Measurements from ENCODE around the gene DSTN. TPM values are rescaled to one million over a fixed set of nuclear protein-coding genes. Genes with fewer than 3 reads are reported as not detected.
A peak's percentile ranks its signal among the peaks of the same experiment; 100 is the strongest.

DSTN gene
- total and polyA plus RNA-seq, 2 donors: 60.7 to 310 TPM

DNA sequence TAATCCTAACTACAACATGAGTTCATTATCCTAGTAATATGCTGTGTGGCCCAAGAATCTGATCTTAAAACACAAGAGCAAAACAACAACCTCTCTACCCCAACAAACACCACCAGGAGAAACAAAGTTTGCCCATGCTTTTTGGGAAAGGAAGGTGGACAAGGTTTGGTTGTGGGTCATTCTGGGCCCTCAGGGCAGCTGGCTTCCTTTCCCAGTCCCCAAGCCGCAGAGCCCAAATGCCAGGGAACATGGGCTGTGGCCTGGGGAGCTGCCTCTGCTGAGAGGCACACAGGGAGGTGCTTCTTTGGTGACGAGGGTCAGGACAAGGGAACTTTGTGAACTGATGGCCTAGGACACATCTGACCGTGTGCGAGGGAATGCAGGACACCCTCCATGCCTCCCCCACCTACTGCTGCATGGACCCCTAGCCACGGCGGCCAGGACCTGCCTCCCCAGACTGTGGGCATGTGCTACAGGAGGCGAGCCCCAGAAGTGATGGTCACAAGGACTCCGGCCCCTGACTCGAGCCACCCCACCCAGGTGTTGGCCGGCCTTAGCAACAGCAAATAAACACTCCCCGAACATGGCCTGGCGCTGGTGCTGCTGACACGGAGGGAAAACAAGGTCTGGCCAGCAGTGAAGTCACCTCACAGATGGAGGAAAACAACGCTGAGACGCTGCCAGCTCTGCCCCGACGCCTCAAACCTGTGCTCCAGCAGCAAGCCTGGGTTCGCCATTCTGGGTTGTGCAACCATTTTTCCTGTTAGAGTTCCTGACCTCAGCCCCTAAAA is 56.5 kb downstream of the DSTN start:
- H3K27me3 ChIP-seq (ENCODE audit: control insufficient read depth in 2 of 2, insufficient read depth in 1 of 2, low read length in 1 of 2): no peaks in the 10 kb centered on the region
- no peak overlapping the region for H3K4me3 ChIP-seq (ENCODE audit: low read length in 2 of 2)
- 97% methylated on average over 18 of the region's 18 CpGs for WGBS
- peaks cover 19 to 34% of the 10 kb centered on the region in 2 donors for H3K36me3 ChIP-seq (ENCODE audit: control insufficient read depth in 2 of 2, insufficient read depth in 2 of 2, low read length in 1 of 2)
- H3K27ac ChIP-seq (ENCODE audit: low read depth in 1 of 2, low read length in 1 of 2): no peak overlapping the region
- H3K4me1 ChIP-seq (ENCODE audit: control insufficient read depth in 2 of 2, insufficient read depth in 2 of 2, low read length in 2 of 2): peaks cover 0 to 8% of the 10 kb centered on the region in 2 donors
- no peak for DNase-seq (ENCODE audit: low read depth in 6 of 9, low spot score in 9 of 9)
- H3K9me3 ChIP-seq (ENCODE audit: control insufficient read depth in 2 of 2, insufficient read depth in 1 of 2, low read length in 1 of 2): no peaks in the 10 kb centered on the region

DNA sequence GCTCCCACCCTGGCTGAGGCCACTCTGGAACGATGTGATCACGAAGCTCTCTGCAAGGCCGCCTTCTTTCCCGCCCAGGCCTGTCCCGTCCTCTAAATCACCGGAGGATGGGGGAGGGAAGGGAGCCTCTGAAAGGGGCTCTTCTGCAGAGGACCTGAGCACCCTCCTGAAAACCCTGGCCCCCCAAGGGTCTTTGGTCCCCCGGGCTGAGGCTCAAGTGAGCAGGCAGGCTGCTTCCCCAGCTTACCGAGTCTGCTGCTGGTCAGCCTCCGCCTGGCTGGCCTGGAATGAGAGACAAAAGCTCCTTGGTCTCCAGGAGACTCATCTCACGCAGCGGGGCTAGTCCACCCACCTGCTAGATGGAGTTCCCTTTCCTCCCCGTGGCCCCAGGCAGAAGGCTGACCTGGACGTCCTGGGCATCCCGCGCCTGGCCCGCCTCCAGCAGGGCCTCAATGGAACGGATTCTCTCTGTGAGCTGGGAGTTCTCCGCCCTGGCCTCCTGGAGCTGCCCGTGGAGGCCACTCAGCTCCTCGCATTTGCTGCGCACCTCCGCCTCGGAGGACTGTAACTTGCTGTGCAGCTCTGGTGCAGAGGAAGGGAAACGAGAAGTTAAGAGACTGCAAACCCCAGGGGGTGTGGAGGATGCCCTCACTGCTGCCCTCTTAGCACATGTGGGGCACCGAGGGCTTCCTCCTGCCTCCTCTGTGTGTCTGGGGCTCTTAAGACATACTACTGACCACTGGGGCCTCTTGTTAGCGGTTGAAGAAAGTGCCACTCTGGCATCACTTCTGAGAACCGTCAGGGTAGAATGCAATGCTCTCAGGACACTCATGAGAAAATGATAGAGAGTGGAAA is 57.5 kb downstream of the DSTN start:
- Histone ChIP-seq H3K4me3 (ENCODE audit: low read length in 2 of 2) (no peak overlapping the region), H3K9me3 (ENCODE audit: control insufficient read depth in 2 of 2, insufficient read depth in 1 of 2, low read length in 1 of 2) (no peaks in the 10 kb centered on the region), H3K27me3 (ENCODE audit: control insufficient read depth in 2 of 2, insufficient read depth in 1 of 2, low read length in 1 of 2) (no peaks in the 10 kb centered on the region), H3K36me3 (ENCODE audit: control insufficient read depth in 2 of 2, insufficient read depth in 2 of 2, low read length in 1 of 2) (peaks cover 18 to 33% of the 10 kb centered on the region in 2 donors), H3K27ac (ENCODE audit: low read depth in 1 of 2, low read length in 1 of 2) (no peak overlapping the region), H3K4me1 (ENCODE audit: control insufficient read depth in 2 of 2, insufficient read depth in 2 of 2, low read length in 2 of 2) (peaks cover 0 to 12% of the 10 kb centered on the region in 2 donors)
- DNase-seq (ENCODE audit: low read depth in 6 of 9, low spot score in 9 of 9): no peak
- WGBS: 94% methylated on average over 27 of the region's 27 CpGs

DNA sequence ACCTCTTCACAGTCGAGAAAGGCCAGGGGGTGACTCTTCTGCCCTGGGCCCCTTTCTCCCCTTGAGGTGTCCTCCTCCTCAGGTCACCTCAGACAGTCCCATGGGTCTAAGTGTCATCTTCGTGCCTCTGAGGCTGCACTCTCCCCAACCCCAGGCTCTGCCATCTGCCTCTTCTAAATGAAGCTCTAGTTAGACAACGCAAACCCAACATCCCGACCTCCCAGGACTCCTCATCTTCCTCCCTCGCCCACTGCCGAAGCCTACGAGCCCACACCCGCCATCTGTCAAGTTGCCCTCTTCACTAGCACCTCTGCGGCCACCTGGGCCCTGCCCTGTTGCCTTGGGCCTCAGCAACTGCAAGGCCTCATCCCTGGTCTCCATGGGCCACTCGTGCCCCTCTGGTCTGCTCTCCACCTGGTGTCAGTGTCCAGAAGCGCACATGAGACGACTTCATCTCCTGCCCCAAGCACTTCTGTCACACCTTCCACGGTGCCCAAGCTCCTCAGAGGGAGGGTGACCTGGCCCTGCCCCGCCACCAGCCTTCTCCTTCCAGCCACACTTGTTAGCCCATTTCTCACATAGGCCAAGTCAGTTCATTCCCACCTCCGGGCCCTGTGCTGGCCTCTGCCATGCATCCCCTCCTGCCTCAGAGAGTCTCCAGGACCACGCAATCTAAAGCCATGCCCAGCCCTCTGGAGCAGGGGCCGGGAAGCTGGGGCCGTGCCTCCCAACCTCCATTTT is 58.4 kb downstream of the DSTN start:
- DNase-seq (ENCODE audit: low read depth in 6 of 9, low spot score in 9 of 9): no peak
- peaks cover 0 to 12% of the 10 kb centered on the region in 2 donors for H3K4me1 ChIP-seq (ENCODE audit: control insufficient read depth in 2 of 2, insufficient read depth in 2 of 2, low read length in 2 of 2)
- no peaks in the 10 kb centered on the region for H3K9me3 ChIP-seq (ENCODE audit: control insufficient read depth in 2 of 2, insufficient read depth in 1 of 2, low read length in 1 of 2)
- no peak overlapping the region for H3K4me3 ChIP-seq (ENCODE audit: low read length in 2 of 2)
- no peaks in the 10 kb centered on the region for H3K27me3 ChIP-seq (ENCODE audit: control insufficient read depth in 2 of 2, insufficient read depth in 1 of 2, low read length in 1 of 2)
- H3K27ac ChIP-seq (ENCODE audit: low read depth in 1 of 2, low read length in 1 of 2): no peak overlapping the region
- WGBS: 97% methylated on average over 18 of the region's 18 CpGs
- peaks cover 25 to 36% of the 10 kb centered on the region in 2 donors for H3K36me3 ChIP-seq (ENCODE audit: control insufficient read depth in 2 of 2, insufficient read depth in 2 of 2, low read length in 1 of 2)

DNA sequence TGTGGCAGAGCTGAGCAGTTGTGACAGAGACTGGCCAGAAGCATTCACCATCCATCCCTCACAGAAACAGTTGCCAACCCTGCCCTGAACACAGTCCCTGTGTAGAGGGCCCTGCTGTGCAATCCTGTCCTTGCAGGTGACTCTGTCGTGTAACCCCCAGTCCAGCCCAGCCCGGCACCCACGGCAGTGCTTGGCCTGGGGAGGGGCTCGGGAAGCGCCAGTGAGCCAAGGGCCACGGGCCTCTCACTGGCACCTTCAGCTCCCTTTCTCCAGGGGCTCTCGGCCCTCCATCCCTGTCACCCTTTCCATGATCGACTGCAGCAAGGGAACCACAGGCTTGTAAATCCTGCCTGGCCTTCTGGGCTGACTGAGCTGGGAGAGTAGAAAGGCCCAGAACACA is 59.1 kb downstream of the DSTN start:
- H3K27ac ChIP-seq (ENCODE audit: low read depth in 1 of 2, low read length in 1 of 2): no peak overlapping the region
- no peak overlapping the region for H3K4me3 ChIP-seq (ENCODE audit: low read length in 2 of 2)
- H3K9me3 ChIP-seq (ENCODE audit: control insufficient read depth in 2 of 2, insufficient read depth in 1 of 2, low read length in 1 of 2): no peaks in the 10 kb centered on the region
- H3K27me3 ChIP-seq (ENCODE audit: control insufficient read depth in 2 of 2, insufficient read depth in 1 of 2, low read length in 1 of 2): no peaks in the 10 kb centered on the region
- no peak for DNase-seq (ENCODE audit: low read depth in 6 of 9, low spot score in 9 of 9)
- peaks cover 0 to 14% of the 10 kb centered on the region in 2 donors for H3K4me1 ChIP-seq (ENCODE audit: control insufficient read depth in 2 of 2, insufficient read depth in 2 of 2, low read length in 2 of 2)
- 98% methylated on average over 8 of the region's 8 CpGs for WGBS
- H3K36me3 ChIP-seq (ENCODE audit: control insufficient read depth in 2 of 2, insufficient read depth in 2 of 2, low read length in 1 of 2): peaks cover 29 to 42% of the 10 kb centered on the region in 2 donors

DNA sequence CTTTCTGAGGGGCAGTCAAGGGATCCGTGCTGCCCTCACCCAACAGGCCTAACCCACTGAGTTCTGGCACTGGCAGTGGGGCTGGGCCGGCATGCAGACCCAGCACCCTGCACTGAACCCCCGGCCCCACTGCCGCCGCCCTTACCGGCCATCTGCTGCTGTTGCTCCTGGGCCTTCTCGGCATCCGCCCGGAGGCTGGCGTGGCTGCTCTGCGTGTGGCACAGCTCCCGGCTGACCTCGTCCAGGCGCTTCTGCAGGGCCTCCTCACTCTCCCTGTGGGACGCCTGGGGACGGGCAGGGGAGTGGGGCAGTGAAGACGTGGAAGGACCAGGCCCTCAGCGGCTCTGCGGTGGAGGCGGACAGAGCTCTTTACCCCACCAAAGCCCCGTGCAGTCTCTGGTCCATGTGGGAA is 59.8 kb downstream of the DSTN start:
- H3K4me1 ChIP-seq (ENCODE audit: control insufficient read depth in 2 of 2, insufficient read depth in 2 of 2, low read length in 2 of 2): peaks cover 0 to 20% of the 10 kb centered on the region in 2 donors
- no peaks in the 10 kb centered on the region for H3K27me3 ChIP-seq (ENCODE audit: control insufficient read depth in 2 of 2, insufficient read depth in 1 of 2, low read length in 1 of 2)
- H3K9me3 ChIP-seq (ENCODE audit: control insufficient read depth in 2 of 2, insufficient read depth in 1 of 2, low read length in 1 of 2): no peaks in the 10 kb centered on the region
- no peak overlapping the region for H3K4me3 ChIP-seq (ENCODE audit: low read length in 2 of 2)
- WGBS: 99% methylated on average over 21 of the region's 21 CpGs
- no peak for DNase-seq (ENCODE audit: low read depth in 6 of 9, low spot score in 9 of 9)
- H3K36me3 ChIP-seq (ENCODE audit: control insufficient read depth in 2 of 2, insufficient read depth in 2 of 2, low read length in 1 of 2): peaks cover 33 to 38% of the 10 kb centered on the region in 2 donors
- H3K27ac ChIP-seq (ENCODE audit: low read depth in 1 of 2, low read length in 1 of 2): no peak overlapping the region

DNA sequence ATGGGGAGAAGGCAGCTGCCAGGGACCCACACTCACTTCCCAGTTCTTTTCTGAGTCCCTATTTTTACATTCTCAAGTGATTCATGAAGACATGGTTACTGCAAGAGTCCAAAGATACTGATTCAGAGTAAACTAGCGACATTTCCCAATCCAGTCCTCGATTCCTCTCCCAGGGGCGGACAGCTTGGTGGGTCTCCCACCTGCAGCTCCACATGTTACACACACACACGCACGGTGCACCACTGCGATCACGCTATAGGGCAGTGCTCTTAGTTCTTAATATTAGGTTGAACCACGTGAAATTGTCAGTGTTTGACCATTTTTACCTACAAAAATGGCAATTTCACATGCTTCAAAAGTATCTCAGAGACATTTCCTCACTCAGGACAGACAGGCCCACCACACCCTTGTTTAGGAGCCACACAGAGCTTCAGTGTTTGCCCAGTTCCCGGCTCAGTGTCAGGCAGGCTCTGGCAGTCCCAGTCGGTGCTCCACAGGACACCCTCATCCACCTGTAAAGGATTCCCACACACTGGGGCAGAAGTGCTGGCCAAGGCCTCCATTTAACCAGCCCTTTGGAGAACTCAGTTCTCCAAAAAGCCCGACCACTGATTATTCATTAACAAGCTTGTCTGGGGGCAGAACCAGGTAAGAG is 60.4 kb downstream of the DSTN start:
- Histone ChIP-seq H3K4me3 (ENCODE audit: low read length in 2 of 2) (no peak overlapping the region), H3K36me3 (ENCODE audit: control insufficient read depth in 2 of 2, insufficient read depth in 2 of 2, low read length in 1 of 2) (peaks cover 32 to 34% of the 10 kb centered on the region in 2 donors), H3K27me3 (ENCODE audit: control insufficient read depth in 2 of 2, insufficient read depth in 1 of 2, low read length in 1 of 2) (no peaks in the 10 kb centered on the region), H3K4me1 (ENCODE audit: control insufficient read depth in 2 of 2, insufficient read depth in 2 of 2, low read length in 2 of 2) (peaks cover 3 to 26% of the 10 kb centered on the region in 2 donors), H3K9me3 (ENCODE audit: control insufficient read depth in 2 of 2, insufficient read depth in 1 of 2, low read length in 1 of 2) (no peaks in the 10 kb centered on the region), H3K27ac (ENCODE audit: low read depth in 1 of 2, low read length in 1 of 2) (no peak overlapping the region)
- no peak for DNase-seq (ENCODE audit: low read depth in 6 of 9, low spot score in 9 of 9)
- 93% methylated on average over 11 of the region's 11 CpGs for WGBS

DNA sequence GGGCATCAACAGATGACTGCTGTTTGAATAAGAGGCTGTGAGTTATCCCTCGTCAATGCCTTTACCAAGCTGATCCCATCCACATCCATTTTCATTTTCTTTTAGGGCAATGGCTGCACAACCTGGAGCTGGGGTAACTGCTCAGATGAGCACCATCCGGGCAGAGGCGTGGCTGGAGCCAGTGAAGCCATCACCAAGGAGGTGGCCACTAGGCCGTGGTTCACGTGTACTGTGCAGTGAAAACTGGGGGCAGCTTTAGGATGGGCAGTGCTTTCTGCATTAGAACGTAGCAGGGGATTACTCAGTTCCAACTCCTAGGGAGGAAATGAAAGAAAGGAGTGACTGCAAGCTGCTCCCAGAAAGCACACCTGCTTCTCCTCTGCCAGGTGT is 60.9 kb downstream of the DSTN start:
- DNase-seq (ENCODE audit: low read depth in 6 of 9, low spot score in 9 of 9): no peak
- peaks cover 4 to 31% of the 10 kb centered on the region in 2 donors for H3K4me1 ChIP-seq (ENCODE audit: control insufficient read depth in 2 of 2, insufficient read depth in 2 of 2, low read length in 2 of 2)
- peaks cover 33 to 34% of the 10 kb centered on the region in 2 donors for H3K36me3 ChIP-seq (ENCODE audit: control insufficient read depth in 2 of 2, insufficient read depth in 2 of 2, low read length in 1 of 2)
- H3K4me3 ChIP-seq (ENCODE audit: low read length in 2 of 2): no peak overlapping the region
- no peak overlapping the region for H3K27ac ChIP-seq (ENCODE audit: low read depth in 1 of 2, low read length in 1 of 2)
- no peaks in the 10 kb centered on the region for H3K27me3 ChIP-seq (ENCODE audit: control insufficient read depth in 2 of 2, insufficient read depth in 1 of 2, low read length in 1 of 2)
- WGBS: 93% methylated on average over 6 of the region's 6 CpGs
- no peaks in the 10 kb centered on the region for H3K9me3 ChIP-seq (ENCODE audit: control insufficient read depth in 2 of 2, insufficient read depth in 1 of 2, low read length in 1 of 2)

DNA sequence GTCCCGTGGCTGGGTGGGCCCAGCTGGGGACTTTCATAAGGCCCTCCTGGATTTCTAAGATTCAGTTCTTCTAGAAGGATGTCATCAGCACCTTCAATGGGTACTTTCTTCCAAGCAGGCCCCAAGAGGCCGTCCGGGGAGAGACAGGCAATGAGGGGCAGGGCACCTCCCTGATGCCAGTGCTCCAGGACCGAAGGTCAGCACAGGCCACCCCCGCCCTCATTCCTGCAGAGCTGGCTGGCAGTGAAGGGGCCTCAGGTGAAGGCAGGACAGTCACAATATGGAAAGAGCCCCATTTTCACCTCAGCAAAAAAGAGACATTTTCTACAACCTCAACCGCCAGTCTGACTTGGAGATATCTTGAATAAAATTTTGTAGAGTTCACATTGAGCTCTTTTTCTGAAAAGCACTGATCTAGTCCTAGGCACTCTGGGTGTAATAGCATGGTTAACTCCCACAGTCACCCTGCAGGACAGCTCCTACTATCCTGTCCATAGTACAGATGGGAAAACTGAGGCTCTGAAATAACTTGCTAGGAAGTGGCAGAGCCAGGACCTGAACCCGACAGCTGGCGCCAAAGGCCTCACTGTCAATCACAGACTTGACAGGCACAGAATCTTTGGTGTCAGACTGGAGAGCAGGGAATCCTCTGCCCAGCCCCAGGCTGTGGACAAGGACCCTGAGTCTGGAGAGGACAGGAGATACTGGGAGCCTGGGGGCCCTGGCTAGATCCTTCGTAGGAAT is 61.9 kb downstream of the DSTN start:
- Histone ChIP-seq H3K4me3 (ENCODE audit: low read length in 2 of 2) (no peak overlapping the region), H3K9me3 (ENCODE audit: control insufficient read depth in 2 of 2, insufficient read depth in 1 of 2, low read length in 1 of 2) (no peaks in the 10 kb centered on the region), H3K36me3 (ENCODE audit: control insufficient read depth in 2 of 2, insufficient read depth in 2 of 2, low read length in 1 of 2) (peaks cover 29 to 36% of the 10 kb centered on the region in 2 donors), H3K4me1 (ENCODE audit: control insufficient read depth in 2 of 2, insufficient read depth in 2 of 2, low read length in 2 of 2) (peaks cover 6 to 41% of the 10 kb centered on the region in 2 donors), H3K27ac (ENCODE audit: low read depth in 1 of 2, low read length in 1 of 2) (peak overlapping the region in 1 of 2 donors; percentile 22), H3K27me3 (ENCODE audit: control insufficient read depth in 2 of 2, insufficient read depth in 1 of 2, low read length in 1 of 2) (no peaks in the 10 kb centered on the region)
- DNase-seq (ENCODE audit: low read depth in 6 of 9, low spot score in 9 of 9): no peak
- WGBS: 96% methylated on average over 9 of the region's 9 CpGs

All from thymus (tissue), 11 donors.